Keratinocyte (primary cell): ENCODE measurements around the gene CDH12. TPM values are rescaled to one million over a fixed set of nuclear protein-coding genes. Genes with fewer than 3 reads are reported as not detected.

Experiments used
- DNase-seq: peaks from one replicate; pipeline ENCODE4 v3.0.0-alpha.2; 2011; ENCODE audit warnings: low read depth, missing footprints, low spot score
- FAIRE-seq: peaks from 2 replicates; lab custom pipeline; 2011; peaks lifted over from hg19 to GRCh38; lab: Jason Lieb, UNC
- H2AFZ ChIP-seq: 2 replicates; pipeline ENCODE4 v1.6.0; 2012; ENCODE audit warnings: low read length, control low read depth, inconsistent platforms; ENCODE audit not compliant: control insufficient read depth
- H3K27ac ChIP-seq: 2 replicates; pipeline ENCODE4 v1.5.1; 2011; ENCODE audit warnings: low read length; ENCODE audit not compliant: control insufficient read depth, insufficient read depth
- H3K27me3 ChIP-seq: 3 replicates; pipeline ENCODE4 v1.6.0; 2011; ENCODE audit warnings: low read length; ENCODE audit not compliant: control insufficient read depth, insufficient read depth; ENCODE audit errors: extremely low read depth
- H3K36me3 ChIP-seq, 2 experiments: 2 replicates in 1 of 2; 3 replicates in 1 of 2; pipeline ENCODE4 v1.5.1; 2011; ENCODE audit warnings: low read length in 2 of 2, mild to moderate bottlenecking in 1 of 2; ENCODE audit not compliant: control insufficient read depth in 2 of 2, insufficient read depth in 2 of 2; ENCODE audit errors: extremely low read depth in 1 of 2
- H3K4me1 ChIP-seq: 3 replicates; pipeline ENCODE4 v1.5.1; 2011; ENCODE audit warnings: low read length; ENCODE audit not compliant: control insufficient read depth, insufficient read depth; ENCODE audit errors: extremely low read depth
- H3K4me2 ChIP-seq: 3 replicates; pipeline ENCODE4 v1.6.0; 2011; ENCODE audit warnings: low read depth, low read length; ENCODE audit not compliant: control insufficient read depth, insufficient read depth; ENCODE audit errors: extremely low read depth
- H3K4me3 ChIP-seq, 3 experiments: fragments of 200-600 bp in 1 of 3; sonication (generic) in 1 of 3; 2 replicates in 2 of 3; 3 replicates in 1 of 3; pipeline ENCODE4 v1.5.1; 2011 to 2016; ENCODE audit warnings: low read length in 3 of 3, mild to moderate bottlenecking in 3 of 3, control low read depth in 2 of 3, inconsistent platforms in 1 of 3, low read depth in 1 of 3, mixed read lengths in 1 of 3, mixed run types in 1 of 3, moderate library complexity in 1 of 3; ENCODE audit not compliant: control insufficient read depth in 2 of 3, insufficient read depth in 2 of 3; ENCODE audit errors: extremely low read depth in 1 of 3
- H3K79me2 ChIP-seq: 2 replicates; pipeline ENCODE4 v1.6.0; 2012; ENCODE audit warnings: low read length; ENCODE audit not compliant: control insufficient read depth, insufficient read depth
- H3K9ac ChIP-seq: 3 replicates; pipeline ENCODE4 v1.6.0; 2011; ENCODE audit warnings: low read length; ENCODE audit not compliant: control insufficient read depth, insufficient read depth; ENCODE audit errors: extremely low read depth
- H3K9me1 ChIP-seq: 3 replicates; pipeline ENCODE4 v1.6.0; 2011; ENCODE audit warnings: low read length; ENCODE audit not compliant: control insufficient read depth, insufficient read depth; ENCODE audit errors: extremely low read depth
- H3K9me3 ChIP-seq: 2 replicates; pipeline ENCODE4 v1.5.1; 2012; ENCODE audit warnings: low read depth, low read length; ENCODE audit not compliant: control insufficient read depth
- H4K20me1 ChIP-seq: 3 replicates; pipeline ENCODE4 v1.6.0; 2011; ENCODE audit warnings: low read length; ENCODE audit not compliant: control insufficient read depth, insufficient read depth; ENCODE audit errors: extremely low read depth
- CTCF ChIP-seq, 3 experiments: IDR thresholded peaks in 1 of 3; conservative IDR thresholded peaks in 1 of 3; optimal IDR thresholded peaks in 1 of 3; 2 replicates in 2 of 3; 3 replicates in 1 of 3; pipeline versions ENCODE3 to v1.5.1; 2011; ENCODE audit warnings: low read length in 3 of 3, mild to moderate bottlenecking in 3 of 3, moderate library complexity in 2 of 3, control low read depth in 1 of 3, inconsistent platforms in 1 of 3; ENCODE audit not compliant: insufficient read depth in 2 of 3; ENCODE audit errors: extremely low read depth in 1 of 3
- EZH2 ChIP-seq: IDR thresholded peaks from one replicate; pipeline ENCODE4 v1.6.1; 2012; ENCODE audit warnings: inconsistent platforms, mild to moderate bottlenecking, low read length, moderate library complexity
- dilution Hi-C: fragments of 300-500 bp; cut with MboI; formaldehyde crosslinking; loops from one replicate; pipeline ENCODE4 v1.7.0; 2020; ENCODE audit warnings: low sequenced_read_pairs; ENCODE audit not compliant: extremely low pct_ligation_motif_present
- polyA plus RNA-seq, 5 experiments: library from polyadenylated mRNA; depleted of rRNA in 3 of 5; stranded (reverse) in 3 of 5; stranded (forward) in 1 of 5; unstranded in 1 of 5; fragments of >200 nt; gene quantifications; 1 replicate in 1 of 5; 2 replicates in 3 of 5; 3 replicates in 1 of 5; pipeline versions ENCODE4 v1.2.1 to v1.2.3, GENCODE V29; 2011 to 2012; ENCODE audit warnings: missing spikeins in 2 of 5, low read depth in 1 of 5, low replicate concordance in 1 of 5

Gene CDH12
- polyA plus RNA-seq, 1 donor (not counting 4 experiments of a cell fraction or from before 2014, with no cell fraction given), result not detected

- Histone ChIP-seq H2AFZ (no peak overlapping the region), H3K4me2 (no peak overlapping the region), H3K9me3 (no peaks in the 10 kb centered on the region), H3K9ac (no peak overlapping the region), H3K27ac (no peak overlapping the region), H3K4me1 (peaks cover 17% of the 10 kb centered on the region), H3K4me3 (no peak overlapping the region), H3K9me1 (no peaks in the 10 kb centered on the region), H3K36me3 (no peaks in the 10 kb centered on the region), H3K27me3 (no peaks in the 10 kb centered on the region), H3K79me2 (no peaks in the 10 kb centered on the region), H4K20me1 (no peaks in the 10 kb centered on the region)
- DNase-seq (no peak), FAIRE-seq (no peak)
- dilution Hi-C loops, result no loop called here
- TF ChIP-seq CTCF (optimal IDR thresholded peaks at IDR 0.05 in 1 of 3, IDR thresholded peaks at IDR 0.05 in 1 of 3, conservative IDR thresholded peaks at IDR 0.05 in 1 of 3; ENCODE audit: extremely low read depth in 1 of 3, insufficient read depth in 2 of 3, low read length in 3 of 3) (peak in 2 of 3 experiments; percentile 54 to 60), EZH2 (no peak)
These were observed 1050.2 kb downstream of the CDH12 start for GRCh38 chr5:21802869-21803490.

- no peaks in the 10 kb centered on the region for H3K27me3 ChIP-seq
- H3K9ac ChIP-seq, result no peak overlapping the region
- no peak for DNase-seq
- H3K9me3 ChIP-seq, result no peaks in the 10 kb centered on the region
- H3K79me2 ChIP-seq, result no peaks in the 10 kb centered on the region
- no peaks in the 10 kb centered on the region for H4K20me1 ChIP-seq
- H2AFZ ChIP-seq, result no peak overlapping the region
- peaks cover 8% of the 10 kb centered on the region for H3K4me1 ChIP-seq
- no peak overlapping the region for H3K4me3 ChIP-seq
- H3K36me3 ChIP-seq, result no peaks in the 10 kb centered on the region
- H3K27ac ChIP-seq, result no peak overlapping the region
- no peak for FAIRE-seq
- no peak overlapping the region for H3K4me2 ChIP-seq
- TF ChIP-seq CTCF (optimal IDR thresholded peaks at IDR 0.05 in 1 of 3, IDR thresholded peaks at IDR 0.05 in 1 of 3, conservative IDR thresholded peaks at IDR 0.05 in 1 of 3; ENCODE audit: extremely low read depth in 1 of 3, insufficient read depth in 2 of 3, low read length in 3 of 3) (no peak), EZH2 (no peak)
- dilution Hi-C loops, result no loop called here
- no peaks in the 10 kb centered on the region for H3K9me1 ChIP-seq
These were observed 1051.0 kb downstream of the CDH12 start for GRCh38 chr5:21802100-21802499.
